HG02588 (cell line): Measurements from ENCODE around the gene NCOA7.
"Not testable (repeated sequence)": the region's sequence is repeated elsewhere in the genome, so short reads cannot be mapped to it uniquely, and the experiment has no call there.

Experiments
- ATAC-seq: cut with Tn5 transposase; IDR thresholded peaks from one replicate; pipeline ENCODE4 v1.9.1; 2021; ENCODE audit warnings: mild to moderate bottlenecking, moderate library complexity; ENCODE audit not compliant: unreplicated experiment

Gene NCOA7

GRCh38 chr6:125834348-125834747, 43.6 kb downstream of the NCOA7 start:
- peak; percentile 85 for ATAC-seq

- ATAC-seq, result no peak
Measured at GRCh38 chr6:125835221-125835744, 44.5 kb downstream of the NCOA7 start.

GRCh38 chr6:125836466-125836865, 45.7 kb downstream of the NCOA7 start:
- ATAC-seq, result no peak

- ATAC-seq, result no peak
Measured at GRCh38 chr6:125839471-125839870, 48.7 kb downstream of the NCOA7 start.

- ATAC-seq, result no peak
Measured at GRCh38 chr6:125839879-125840278, 49.1 kb downstream of the NCOA7 start.

GRCh38 chr6:125841356-125842090, 50.8 kb downstream of the NCOA7 start:
- ATAC-seq, result no peak

GRCh38 chr6:125842091-125842626, 51.4 kb downstream of the NCOA7 start:
- ATAC-seq, result no peak

GRCh38 chr6:125843593-125843992, 52.8 kb downstream of the NCOA7 start:
- ATAC-seq, result no peak

- no peak for ATAC-seq
Measured at GRCh38 chr6:125844989-125845388, 54.2 kb downstream of the NCOA7 start.

GRCh38 chr6:125846292-125847024, 55.7 kb downstream of the NCOA7 start:
- ATAC-seq, result no peak

GRCh38 chr6:125848286-125848685, 57.5 kb downstream of the NCOA7 start:
- ATAC-seq, result not testable (repeated sequence)

GRCh38 chr6:125850361-125850760, 59.6 kb downstream of the NCOA7 start:
- ATAC-seq, result no peak

GRCh38 chr6:125852587-125852986, 61.8 kb downstream of the NCOA7 start:
- no peak for ATAC-seq

GRCh38 chr6:125853168-125853567, 62.4 kb downstream of the NCOA7 start:
- no peak for ATAC-seq

- no peak for ATAC-seq
Measured at GRCh38 chr6:125853756-125854155, 63.0 kb downstream of the NCOA7 start.

GRCh38 chr6:125854355-125854754, 63.6 kb downstream of the NCOA7 start:
- no peak for ATAC-seq

GRCh38 chr6:125855783-125856182, 65.0 kb downstream of the NCOA7 start:
- no peak for ATAC-seq

GRCh38 chr6:125857846-125858245, 67.1 kb downstream of the NCOA7 start:
- ATAC-seq, result no peak

GRCh38 chr6:125858427-125859320, 67.9 kb downstream of the NCOA7 start:
- ATAC-seq, result no peak

- ATAC-seq, result no peak
Measured at GRCh38 chr6:125859727-125860126, 69.0 kb downstream of the NCOA7 start.

- ATAC-seq, result no peak
Measured at GRCh38 chr6:125863023-125863422, 72.3 kb downstream of the NCOA7 start.
